Hypothalamus (tissue), 51 donors: ENCODE results near the gene ANO2.
"Not testable (repeated sequence)": the region's sequence is repeated elsewhere in the genome, so short reads cannot be mapped to it uniquely, and the experiment has no call there.

Experiments used
- DNase-seq, 51 donors: peaks; one replicate each; lab custom pipeline; 2025; lab: John Stamatoyannopoulos, UW

Gene ANO2

DNA sequence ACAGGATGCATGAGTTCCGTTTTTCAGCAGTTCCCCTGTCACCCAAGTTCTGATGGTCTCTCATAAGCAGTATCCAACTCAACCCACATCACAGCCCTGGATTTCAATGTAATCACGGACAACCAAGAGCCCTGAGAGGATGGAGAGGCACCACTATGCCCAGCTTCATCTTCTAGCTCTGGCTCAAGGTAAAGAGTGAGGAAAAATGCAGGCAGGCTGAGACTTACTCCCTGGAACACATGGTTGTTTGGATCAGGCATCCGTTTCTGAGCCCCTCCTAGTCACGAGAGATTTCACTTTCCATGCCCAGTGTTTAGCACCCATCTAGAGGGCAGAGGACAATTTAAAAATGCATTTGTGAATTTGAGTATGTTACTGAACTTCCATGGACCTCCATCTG lies 45.0 kb downstream of the ANO2 start:
- no peak for DNase-seq

DNA sequence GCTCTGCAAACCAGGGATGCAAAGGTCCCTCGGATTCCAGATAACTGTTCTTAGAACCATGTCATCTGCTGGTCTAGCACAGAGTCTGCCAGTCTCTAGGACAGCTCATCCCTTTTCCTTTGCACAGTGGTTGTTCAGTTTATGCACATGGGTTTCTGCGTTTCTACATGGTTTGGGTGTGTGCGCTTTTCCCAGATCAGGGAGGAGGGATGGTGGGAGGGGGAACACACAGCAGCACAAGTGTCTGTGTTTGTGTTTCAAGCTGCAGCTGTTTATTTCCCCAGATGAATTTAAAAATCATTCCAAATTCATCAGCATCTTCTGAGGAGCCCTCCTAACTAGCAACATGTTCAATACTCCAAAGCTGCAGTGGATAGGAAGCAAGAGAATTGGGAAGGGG lies 45.4 kb downstream of the ANO2 start:
- no peak for DNase-seq

DNA sequence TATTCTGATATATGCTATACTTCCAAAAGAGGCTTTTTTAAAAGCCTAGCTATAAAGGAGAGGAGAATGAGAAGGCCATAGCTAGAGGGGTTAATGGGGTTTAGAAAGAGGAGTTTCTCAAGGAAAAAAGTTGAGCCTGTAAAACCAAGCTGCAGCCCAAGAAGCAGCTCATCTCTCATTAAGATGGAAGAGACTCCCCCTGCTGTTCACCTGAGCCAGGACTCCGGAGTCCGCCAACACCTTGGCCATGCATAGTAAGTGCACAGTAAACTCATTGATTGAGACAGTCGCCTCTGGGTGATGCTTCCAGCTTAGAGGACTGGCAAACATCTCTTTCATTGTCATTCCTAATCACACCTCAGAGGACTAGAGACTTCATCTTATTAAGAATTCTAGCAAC lies 46.2 kb downstream of the ANO2 start:
- DNase-seq = no peak

DNA sequence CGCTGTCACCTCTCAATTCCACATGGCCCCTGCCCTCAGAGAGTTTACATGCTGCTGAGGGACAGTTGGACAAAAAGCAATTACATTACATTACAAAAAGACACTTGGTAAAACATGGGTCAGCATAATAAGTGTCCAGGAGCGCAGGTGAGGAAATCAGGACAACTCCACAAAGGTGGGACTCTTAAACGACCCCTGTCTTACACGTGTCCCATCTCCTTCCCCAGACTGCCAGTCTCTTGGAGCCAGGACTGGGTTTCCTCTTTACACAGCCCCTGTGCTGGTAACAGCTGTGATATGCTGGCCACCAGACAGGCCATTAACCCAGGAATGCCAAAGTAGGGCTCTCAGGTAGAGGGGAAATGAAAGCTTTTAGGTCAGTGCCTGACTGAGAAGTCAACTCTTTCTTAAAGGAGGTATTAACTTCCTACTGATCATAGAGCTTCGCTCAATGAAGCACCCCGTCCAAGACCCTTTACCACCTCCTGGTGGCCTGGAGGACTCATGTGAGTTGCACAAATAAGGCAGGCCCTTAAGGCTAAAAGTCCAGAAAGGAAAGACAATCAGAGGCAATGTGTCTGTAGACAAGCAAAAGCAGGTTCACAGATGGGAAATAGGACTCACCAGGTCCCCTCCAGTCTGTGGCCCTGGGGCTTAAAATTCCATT lies 55.5 kb downstream of the ANO2 start:
- DNase-seq = no peak

DNA sequence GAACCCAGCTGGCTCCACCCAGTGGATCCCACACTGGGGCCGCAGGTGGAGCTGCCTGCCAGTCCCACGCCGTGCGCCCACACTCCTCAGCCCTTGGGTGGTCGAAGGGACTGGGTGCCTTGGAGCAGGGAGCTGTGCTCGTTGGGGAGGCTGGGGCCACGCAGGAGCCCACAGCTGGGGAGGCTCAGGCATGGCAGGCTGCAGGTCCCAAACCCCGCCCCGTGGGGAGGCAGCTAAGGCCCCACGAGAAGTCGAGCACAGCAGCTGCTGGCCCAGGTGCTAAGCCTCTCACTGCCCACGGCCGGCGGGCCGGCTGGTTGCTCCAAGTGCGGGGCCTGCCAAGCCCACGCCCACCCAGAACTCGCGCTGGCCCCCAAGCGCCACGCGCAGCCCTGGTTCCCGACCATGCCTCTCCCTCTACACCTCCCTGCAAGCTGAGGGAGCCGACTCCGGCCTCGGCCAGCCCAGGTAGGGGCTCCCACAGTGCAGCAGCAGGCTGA lies 56.2 kb downstream of the ANO2 start:
- DNase-seq = no peak

DNA sequence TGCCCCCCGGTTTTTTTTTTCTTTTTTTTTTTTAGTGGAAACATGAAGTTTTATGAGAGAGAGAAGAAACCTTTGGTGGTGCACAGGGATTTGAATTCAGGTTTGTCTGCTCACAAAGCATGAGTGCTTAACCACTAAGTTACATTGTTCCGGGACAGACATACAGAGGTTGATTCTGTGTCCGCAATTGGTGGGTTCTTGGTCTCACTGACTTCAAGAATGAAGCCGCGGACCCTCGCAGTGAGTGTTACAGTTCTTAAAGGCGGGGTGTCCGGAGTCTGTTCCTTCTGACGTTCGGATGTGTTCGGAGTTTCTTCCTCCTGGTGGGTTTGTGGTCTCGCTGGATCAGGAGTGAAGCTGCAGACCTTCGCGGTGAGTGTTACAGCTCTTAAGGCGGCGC lies 57.2 kb downstream of the ANO2 start:
- DNase-seq = not testable (repeated sequence)

DNA sequence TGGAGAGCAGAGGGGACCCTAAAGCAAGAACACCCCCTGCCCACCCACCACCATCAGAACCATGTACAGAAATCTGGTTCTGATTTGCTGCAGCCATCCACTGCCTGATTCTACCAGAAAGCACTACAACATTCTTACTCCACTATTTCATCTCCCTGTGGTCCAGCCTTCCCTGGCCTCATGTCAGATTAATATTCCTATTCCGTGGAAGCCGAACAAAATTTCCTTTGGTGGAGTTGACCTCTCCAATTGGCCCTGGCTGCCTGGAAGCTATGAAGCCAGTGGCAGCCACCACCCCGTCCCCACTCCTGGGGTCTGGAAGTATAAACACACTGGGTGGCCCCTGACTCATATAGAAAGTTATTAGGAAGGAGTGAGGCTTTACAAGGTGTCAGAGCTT lies 60.2 kb downstream of the ANO2 start:
- DNase-seq = no peak

DNA sequence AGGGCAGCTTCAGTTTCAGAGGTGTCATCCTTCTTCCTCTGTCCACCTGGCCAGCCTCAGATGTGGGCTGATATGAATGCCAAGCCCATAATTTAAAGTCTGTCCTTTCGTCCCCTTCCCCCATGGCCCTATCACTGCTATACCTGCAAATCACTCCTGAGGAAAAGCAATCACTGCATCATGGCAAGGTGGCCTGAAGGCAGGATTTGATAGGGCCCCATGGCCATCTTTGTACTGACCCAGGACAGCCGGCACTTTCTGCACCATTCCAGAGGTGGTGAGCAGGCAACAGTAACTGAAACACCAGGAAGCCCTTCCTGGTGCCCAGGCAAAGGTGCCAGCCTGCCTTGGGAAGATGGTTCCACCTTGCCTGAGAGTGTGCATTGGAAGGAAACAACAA lies 60.8 kb downstream of the ANO2 start:
- DNase-seq = no peak

DNA sequence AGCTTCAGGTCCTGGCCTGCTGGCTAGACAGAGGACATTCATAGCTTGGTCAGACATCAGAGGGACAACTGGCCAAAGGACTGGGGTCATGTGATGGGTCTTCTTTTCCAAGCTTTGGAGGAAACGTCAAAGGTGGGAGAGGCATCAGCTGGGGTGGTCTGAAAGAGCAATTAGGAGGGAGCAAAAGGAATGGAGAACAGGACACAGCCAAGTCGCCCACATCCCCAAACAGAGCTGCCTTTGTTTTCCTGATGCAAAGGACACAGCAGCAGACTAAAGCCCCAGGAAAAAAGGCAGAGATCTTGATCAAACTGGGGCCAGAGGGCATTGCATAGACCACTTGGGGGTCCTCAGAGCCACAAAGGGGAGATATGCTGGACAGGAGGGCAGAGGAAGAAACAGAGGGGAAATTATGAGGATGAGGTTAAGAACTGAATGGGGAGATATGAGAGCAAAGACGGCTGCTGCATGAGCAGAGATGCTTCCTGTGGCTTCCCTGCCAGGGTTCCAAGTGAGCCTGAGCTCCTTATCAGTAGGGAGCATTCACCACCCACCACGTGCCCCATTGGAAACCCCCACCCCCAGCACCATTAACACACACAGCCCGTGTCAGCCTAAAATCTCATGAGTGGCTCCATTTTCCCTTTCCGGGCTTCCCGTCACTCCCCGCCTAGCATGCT lies 62.4 kb downstream of the ANO2 start:
- DNase-seq = no peak

DNA sequence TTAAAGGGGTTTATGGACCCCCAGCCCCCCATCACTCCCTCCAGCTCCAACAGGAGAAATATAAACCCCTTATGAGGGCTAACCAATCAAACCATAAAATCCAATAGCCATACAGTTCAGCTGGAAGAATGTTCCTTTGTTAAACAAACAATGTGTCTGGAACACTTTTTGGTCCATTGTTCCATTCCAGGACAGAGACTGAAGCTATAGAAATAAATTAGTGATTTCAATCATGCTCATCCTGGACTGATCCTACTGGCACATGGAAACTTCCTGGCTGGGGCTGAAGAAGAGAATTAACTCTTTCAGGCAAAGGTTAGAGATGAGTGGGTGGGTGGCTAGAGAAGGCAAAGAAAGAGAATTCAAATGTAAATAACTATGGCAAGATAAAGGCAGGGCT lies 63.4 kb downstream of the ANO2 start:
- no peak for DNase-seq

DNA sequence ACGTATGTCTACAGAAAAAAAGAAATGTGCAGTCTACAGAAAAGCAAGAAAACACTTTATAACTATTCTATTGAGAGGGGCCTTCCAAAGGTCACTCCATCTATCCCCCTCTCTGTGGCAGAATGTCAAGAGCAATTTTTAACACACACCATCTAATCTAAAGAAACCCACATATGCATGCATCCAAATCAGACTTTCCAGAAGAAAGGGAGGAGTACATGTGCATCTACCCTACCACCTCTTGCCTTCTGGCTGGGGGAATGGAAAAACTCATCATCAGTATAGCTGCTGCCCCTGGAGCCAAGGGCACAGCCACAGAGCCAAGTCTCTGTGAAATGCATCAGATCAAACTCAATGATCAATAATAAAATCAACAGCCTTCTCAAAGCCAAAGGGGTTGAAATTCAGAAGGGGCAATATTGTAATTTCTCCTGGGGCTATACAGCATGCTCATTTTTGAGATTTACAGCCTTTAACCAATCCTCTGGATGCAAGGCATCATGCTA lies 63.9 kb downstream of the ANO2 start:
- no peak for DNase-seq

DNA sequence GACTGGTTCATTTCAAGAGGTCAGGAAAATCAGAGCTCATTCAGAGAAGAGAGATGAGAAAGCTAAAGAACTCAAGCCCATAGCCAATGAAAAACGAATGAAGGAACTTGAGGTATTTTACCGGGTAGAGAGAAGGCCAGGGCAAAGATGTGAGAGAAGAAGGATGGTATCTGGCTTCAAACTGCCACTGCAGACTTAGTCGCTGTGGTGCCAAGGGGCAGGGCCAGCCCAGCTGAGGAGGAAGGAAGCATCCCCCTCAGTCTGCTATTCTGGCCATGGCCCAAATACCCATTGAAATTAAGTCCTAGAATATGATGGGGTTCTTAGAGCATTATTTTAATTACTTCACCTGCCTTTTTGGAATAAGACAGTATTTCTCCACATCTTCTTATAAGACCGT lies 69.2 kb downstream of the ANO2 start:
- DNase-seq = no peak

DNA sequence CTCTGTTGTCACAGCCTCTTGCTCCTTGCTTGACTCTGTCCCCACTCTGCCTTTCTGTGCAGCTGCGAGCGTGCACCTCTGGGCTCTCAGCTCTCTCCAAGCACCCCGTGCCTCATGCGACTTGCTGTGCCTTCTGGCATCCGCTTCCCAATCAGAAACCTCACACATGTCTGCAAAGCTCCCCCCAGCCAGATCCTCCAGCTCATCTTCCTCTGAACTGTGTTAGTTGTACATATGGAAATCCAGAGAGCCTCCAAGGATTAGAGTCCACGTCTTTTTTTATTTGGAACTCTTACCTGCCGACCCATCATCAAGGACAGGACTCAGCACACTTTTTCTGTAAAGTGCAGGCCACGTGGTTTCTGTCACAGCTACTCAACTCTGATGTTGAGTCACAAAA lies 70.5 kb downstream of the ANO2 start:
- no peak for DNase-seq

DNA sequence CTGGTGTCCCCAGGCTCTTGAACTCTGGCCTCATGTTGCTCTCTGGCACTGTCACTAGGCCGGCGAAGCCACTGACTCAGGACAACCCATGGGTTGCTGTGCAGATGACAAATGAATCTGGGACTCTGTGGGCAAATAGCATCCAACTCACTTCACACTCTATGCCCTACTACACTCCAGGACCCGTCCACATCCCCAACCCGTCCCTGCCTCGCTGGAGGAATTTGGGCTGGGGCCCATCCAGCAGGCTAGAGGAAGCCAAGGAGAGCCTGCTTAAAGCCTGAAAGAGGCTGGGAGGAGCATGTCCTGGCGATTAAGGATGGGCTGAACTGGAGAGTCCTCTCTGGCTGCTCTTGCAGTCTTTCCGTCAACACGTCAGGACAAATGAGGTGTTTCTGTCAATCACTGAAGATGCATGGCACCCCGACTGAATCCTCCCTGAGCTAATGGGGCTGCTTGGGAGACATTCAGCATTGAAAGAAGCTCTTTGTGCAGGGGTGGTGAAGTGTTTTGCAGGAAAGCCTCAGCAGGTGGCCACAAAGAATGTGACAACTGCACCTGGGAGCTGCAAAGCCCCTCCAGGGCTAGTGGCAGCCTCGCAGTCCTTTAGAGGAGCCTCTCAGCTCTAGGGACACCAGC lies 71.7 kb downstream of the ANO2 start:
- no peak for DNase-seq

DNA sequence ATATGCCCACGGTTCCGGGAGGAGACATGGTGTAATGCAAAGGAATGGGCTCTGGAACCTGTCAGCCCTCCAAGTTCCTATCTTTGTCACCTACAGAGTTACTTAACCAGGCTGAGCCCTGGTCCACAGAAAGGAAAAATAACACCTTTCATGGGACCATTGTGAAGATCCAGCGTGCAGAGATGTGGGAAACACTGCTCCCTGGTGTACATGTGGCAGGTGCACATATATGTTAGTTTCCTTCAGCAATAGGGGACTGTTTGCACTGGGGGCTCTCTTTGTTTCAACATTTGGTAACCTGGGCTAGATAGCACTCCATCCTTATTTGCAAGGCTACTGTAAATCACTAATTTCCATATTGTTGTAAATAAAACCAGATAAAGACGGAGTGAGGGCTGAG lies 72.3 kb downstream of the ANO2 start:
- no peak for DNase-seq

DNA sequence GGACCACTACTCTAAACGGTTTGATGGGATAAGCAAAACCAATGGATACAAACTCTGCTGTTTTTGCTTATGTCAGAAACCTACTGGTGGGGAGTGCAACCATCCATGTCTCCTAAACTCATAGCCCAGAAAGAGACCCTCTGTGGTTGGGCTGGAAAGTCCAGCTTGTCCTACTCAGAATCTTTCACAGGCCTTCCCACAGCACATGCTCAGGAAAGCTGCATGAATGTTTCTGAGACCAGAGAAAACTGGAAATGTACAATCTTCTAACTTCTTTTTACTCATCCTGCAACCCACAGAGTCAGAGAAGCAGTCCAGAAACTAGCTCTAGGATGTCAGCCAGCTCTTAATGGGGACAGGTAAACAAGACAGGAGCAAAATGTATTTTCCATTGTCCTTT lies 73.3 kb downstream of the ANO2 start:
- DNase-seq = no peak

DNA sequence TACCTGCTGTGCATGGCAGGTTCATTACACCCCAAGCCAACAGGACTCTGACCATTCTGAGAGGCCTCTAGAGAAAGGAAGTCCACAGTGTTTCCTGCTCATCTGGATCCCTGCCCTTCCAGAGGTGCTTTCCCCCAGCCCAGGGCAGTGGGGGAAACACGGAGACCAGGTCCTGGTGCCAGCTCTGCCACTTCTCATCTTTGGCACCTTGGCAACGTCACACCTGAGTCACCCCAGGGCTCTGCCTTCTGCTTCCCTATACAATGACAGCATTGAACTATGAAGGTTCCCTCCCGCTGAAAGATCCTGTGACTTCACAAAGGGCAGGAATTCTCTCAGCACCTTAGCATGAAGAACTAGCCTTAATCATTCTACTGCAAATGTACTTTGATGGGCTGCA lies 74.9 kb downstream of the ANO2 start:
- no peak for DNase-seq

DNA sequence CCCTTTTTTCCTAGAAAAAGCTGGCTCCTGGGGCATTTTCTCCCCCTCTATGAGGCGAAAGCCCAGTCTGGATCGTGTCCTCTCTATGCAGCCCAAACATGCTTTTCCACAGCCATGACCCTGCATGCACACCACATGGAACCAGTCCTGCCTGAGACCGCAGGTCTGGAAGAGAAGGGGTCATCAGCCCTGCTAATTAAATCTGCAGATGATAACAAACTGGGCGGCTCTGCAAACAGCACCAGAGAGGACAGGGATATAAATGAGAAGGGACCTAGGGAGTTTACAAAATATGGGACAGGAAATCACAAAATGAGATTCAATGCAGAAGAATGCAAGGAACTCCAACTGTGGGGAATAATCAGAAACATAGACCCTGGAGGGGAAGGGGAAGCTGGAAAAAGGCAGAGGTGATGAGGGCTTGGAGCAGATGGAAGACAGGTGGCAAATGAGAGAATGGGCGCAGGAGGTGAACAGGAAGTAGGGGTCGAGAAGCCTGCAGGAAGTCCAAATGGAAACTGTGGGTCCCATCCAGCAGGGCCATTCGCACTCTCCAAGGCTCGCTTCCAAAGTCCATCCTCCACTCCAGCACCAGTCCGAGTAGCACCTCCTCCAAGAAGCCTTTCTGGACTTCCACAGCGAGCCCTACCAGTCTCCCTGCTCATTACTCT lies 76.3 kb downstream of the ANO2 start:
- no peak for DNase-seq

DNA sequence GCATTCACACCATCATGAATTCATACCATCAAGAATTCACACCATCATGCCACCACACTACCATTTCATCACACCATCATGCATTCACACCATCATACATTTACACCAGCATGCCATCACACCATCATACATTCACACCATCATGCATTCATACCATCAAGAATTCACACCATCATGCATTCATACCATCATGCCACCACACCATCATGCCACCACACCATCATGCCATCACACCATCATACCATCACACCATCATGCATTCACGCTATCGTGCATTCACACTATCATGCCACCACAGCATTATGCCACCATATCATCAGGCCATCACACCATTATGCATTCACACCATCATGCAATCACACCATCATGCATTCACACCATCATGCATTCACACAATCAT lies 79.7 kb downstream of the ANO2 start:
- DNase-seq = no peak

DNA sequence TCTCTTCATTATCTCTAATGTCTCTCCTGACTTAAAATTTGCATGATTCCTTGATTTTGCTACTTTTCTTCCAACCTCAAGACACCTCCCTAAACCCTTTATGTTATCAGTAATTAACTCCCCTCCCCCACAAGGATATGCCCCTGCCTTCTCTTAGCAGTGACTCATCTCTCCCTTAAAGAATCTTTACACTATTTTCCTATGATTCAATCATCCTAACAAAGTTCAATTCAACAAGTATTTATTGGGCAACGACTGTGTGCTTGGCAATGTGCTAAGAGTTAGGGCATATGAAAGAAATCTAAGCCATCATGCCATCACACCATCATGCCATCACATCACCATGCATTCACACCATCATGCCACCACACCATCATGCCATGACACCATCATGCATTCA lies 80.1 kb downstream of the ANO2 start:
- DNase-seq = no peak

DNA sequence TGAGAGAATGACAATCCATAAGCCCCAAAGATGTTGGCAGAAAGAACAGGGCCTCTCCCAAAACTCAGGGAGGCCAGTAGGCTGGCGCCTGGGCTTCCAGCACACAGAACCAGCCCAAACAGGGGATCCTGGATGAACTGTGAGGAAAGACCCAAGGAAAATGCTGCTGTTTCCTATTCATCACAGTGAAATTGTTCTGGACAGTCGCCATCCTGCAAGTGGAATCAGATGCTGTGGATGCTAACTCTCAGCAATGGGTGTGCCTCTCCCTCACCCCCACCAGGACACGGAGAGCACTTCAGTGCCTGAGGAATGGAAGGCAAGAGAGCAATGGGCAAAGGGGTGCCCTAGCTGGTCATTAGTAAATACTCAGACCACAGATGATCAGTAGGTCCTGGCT lies 80.8 kb downstream of the ANO2 start:
- DNase-seq = no peak
